ENCODE results near the gene CHMP3. TPM values are rescaled to one million over a fixed set of nuclear protein-coding genes. Genes with fewer than 3 reads are reported as not detected.
A peak's percentile ranks its signal among the peaks of the same experiment; 100 is the strongest.

CHMP3 gene
- total and polyA plus RNA-seq, 7 donors = 63.5 to 133 (median 93.6) TPM

DNA sequence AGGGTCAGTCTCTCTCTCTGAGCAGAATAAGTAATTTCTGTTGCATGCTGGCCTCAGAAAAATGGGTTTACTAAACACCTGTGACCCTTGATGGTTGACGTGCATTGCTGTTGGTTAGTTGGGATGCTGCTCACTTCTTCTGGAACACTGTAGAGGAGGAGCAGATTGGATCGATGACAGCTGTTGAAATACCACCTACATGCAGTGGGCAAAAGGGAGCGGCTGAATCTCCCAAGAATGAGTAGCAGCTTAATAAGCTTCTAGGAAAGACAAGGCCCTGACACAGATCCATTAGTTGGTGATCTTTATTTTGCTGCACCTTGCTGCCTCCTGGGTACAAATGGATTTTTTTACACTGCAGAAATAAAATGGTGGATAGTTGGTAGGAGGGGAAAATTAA, 78.9 kb downstream of the CHMP3 start:
- no peak for ATAC-seq
- Histone ChIP-seq H3K4me1 (peaks cover 6% of the 10 kb centered on the region), H3K36me3 (ENCODE audit: insufficient read depth in 1 of 2, low read depth in 1 of 2) (peaks cover 24 to 98% of the 10 kb centered on the region in 2 donors), H3K9me3 (no peaks in the 10 kb centered on the region), H3K4me3 (no peak overlapping the region), H3K27me3 (ENCODE audit: insufficient read depth in 3 of 3, low read length in 2 of 3) (no peaks in the 10 kb centered on the region), H3K27ac (no peak overlapping the region)
- TF ChIP-seq, protein P1, sequence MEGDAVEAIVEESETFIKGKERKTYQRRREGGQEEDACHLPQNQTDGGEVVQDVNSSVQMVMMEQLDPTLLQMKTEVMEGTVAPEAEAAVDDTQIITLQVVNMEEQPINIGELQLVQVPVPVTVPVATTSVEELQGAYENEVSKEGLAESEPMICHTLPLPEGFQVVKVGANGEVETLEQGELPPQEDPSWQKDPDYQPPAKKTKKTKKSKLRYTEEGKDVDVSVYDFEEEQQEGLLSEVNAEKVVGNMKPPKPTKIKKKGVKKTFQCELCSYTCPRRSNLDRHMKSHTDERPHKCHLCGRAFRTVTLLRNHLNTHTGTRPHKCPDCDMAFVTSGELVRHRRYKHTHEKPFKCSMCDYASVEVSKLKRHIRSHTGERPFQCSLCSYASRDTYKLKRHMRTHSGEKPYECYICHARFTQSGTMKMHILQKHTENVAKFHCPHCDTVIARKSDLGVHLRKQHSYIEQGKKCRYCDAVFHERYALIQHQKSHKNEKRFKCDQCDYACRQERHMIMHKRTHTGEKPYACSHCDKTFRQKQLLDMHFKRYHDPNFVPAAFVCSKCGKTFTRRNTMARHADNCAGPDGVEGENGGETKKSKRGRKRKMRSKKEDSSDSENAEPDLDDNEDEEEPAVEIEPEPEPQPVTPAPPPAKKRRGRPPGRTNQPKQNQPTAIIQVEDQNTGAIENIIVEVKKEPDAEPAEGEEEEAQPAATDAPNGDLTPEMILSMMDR (IDR thresholded peaks at IDR 0.05) = no peak
- DNase-seq = no peak
- intact Hi-C loops (cut with DNase I) = loop anchor here in 1 of 2 donors (2.0 kb wide), 1 partner anchor 20 kb away; no protein-coding TSS in a partner anchor
- 87 to 91% (median 88%) methylated on average over 3 of the region's 3 CpGs for WGBS, 3 donors

DNA sequence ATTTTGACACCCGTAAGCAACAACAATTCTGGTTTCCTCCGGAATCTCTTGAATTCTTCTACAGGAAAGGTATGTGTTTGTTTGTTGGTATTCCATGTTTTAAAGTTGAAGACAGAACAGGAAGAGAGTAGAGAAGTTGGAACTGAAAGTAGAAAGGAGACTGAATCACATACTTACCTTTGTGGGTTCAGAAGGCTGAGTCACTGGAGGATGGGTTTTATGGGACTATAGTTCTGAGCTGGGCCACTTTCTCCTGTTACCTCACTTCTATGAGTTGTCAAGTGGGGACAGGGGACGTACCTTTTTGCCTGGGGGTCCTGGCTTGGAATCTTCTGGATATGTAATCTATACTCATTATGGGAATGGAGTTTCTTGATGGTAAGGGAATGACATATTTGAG, 81.2 kb downstream of the CHMP3 start:
- no peak for DNase-seq
- peaks cover 26 to 100% of the 10 kb centered on the region in 2 donors for H3K36me3 ChIP-seq (ENCODE audit: insufficient read depth in 1 of 2, low read depth in 1 of 2)
- H3K9me3 ChIP-seq = no peaks in the 10 kb centered on the region
- no peak overlapping the region for H3K27ac ChIP-seq
- WGBS, 3 donors = 89 to 97% (median 94%) methylated on average over 3 of the region's 3 CpGs
- no peak overlapping the region for H3K4me3 ChIP-seq
- TF ChIP-seq, protein P1 (IDR thresholded peaks at IDR 0.05) = no peak
- ATAC-seq = no peak
- peaks cover 5% of the 10 kb centered on the region for H3K4me1 ChIP-seq
- intact Hi-C loops (cut with DNase I) = no loop called here
- no peaks in the 10 kb centered on the region for H3K27me3 ChIP-seq (ENCODE audit: insufficient read depth in 3 of 3, low read length in 2 of 3)

GRCh38 chr2:86480105-86480504, 83.1 kb downstream of the CHMP3 start:
- Histone ChIP-seq H3K9me3 (no peaks in the 10 kb centered on the region), H3K4me3 (no peak overlapping the region), H3K36me3 (ENCODE audit: insufficient read depth in 1 of 2, low read depth in 1 of 2) (peaks cover 25 to 100% of the 10 kb centered on the region in 2 donors), H3K27ac (no peak overlapping the region), H3K4me1 (peaks cover 4% of the 10 kb centered on the region), H3K27me3 (ENCODE audit: insufficient read depth in 3 of 3, low read length in 2 of 3) (no peaks in the 10 kb centered on the region)
- intact Hi-C loops (cut with DNase I) = no loop called here
- TF ChIP-seq, protein P1 (IDR thresholded peaks at IDR 0.05) = no peak
- ATAC-seq (no peak), DNase-seq (no peak)
- 34 to 35% (median 35%) methylated on average over 7 of the region's 7 CpGs for WGBS, 3 donors

DNA sequence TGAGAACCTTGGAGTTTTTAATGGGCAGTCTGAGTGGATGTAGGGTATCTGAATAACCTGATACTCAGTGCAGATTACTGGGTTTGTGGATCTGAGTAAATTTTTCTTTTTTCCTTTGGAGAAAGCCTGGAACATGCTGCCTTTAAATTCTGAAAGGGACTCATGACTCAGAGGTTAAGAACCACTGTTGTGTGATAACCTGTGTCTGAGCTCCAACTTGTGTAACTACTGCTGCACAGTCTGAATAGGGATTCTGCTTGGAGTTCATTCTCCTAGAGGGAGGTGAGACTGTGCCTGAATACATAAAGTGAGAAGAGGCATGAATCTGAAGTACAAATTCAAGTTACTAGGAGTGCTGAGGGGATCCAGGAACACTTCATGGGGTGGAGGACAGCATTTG, 85.9 kb downstream of the CHMP3 start:
- Histone ChIP-seq H3K4me3 (no peak overlapping the region), H3K27ac (no peak overlapping the region), H3K36me3 (ENCODE audit: insufficient read depth in 1 of 2, low read depth in 1 of 2) (peaks cover 17 to 99% of the 10 kb centered on the region in 2 donors), H3K27me3 (ENCODE audit: insufficient read depth in 3 of 3, low read length in 2 of 3) (no peaks in the 10 kb centered on the region), H3K9me3 (no peaks in the 10 kb centered on the region), H3K4me1 (no peaks in the 10 kb centered on the region)
- TF ChIP-seq, protein P1 (IDR thresholded peaks at IDR 0.05) = no peak
- DNase-seq = no peak
- peak in 3 of 4 donors; percentile 54 to 62 (median 57) for ATAC-seq
- intact Hi-C loops (cut with DNase I) = no loop called here

- Histone ChIP-seq H3K9me3 (no peaks in the 10 kb centered on the region), H3K4me3 (no peak overlapping the region), H3K4me1 (no peaks in the 10 kb centered on the region), H3K27me3 (ENCODE audit: insufficient read depth in 3 of 3, low read length in 2 of 3) (no peaks in the 10 kb centered on the region), H3K27ac (no peak overlapping the region), H3K36me3 (ENCODE audit: insufficient read depth in 1 of 2, low read depth in 1 of 2) (peaks cover 17 to 99% of the 10 kb centered on the region in 2 donors)
- intact Hi-C loops (cut with DNase I) = no loop called here
- 53 to 70% (median 65%) methylated on average over 3 of the region's 3 CpGs for WGBS, 3 donors
- TF ChIP-seq, protein P1 (IDR thresholded peaks at IDR 0.05) = no peak
- DNase-seq = no peak
- ATAC-seq = peak in 1 of 4 donors; percentile 7
Observed at GRCh38 chr2:86476918-86477317, 86.3 kb downstream of the CHMP3 start.

Data from psoas muscle (tissue), 8 donors.